Liver (tissue), 9 donors: ENCODE measurements around the gene ANO4. TPM values are rescaled to one million over a fixed set of nuclear protein-coding genes. Genes with fewer than 3 reads are reported as not detected.
"Not testable (repeated sequence)": the region's sequence is repeated elsewhere in the genome, so short reads cannot be mapped to it uniquely, and the experiment has no call there.

Experiments used
- DNase-seq: peaks from one replicate; pipeline ENCODE4 v3.0.0-alpha.2; 2017; ENCODE audit warnings: low spot score
- H3K27ac ChIP-seq, 2 donors: one replicate each; pipeline ENCODE4 v1.7.0; 2013; ENCODE audit warnings: inconsistent platforms in 2 of 2, low read length in 2 of 2, control low read depth in 1 of 2, low read depth in 1 of 2, mild to moderate bottlenecking in 1 of 2
- H3K27me3 ChIP-seq, 4 donors: one replicate each; pipeline versions ENCODE4 v1.6.1 to v1.7.0; 2013; ENCODE audit warnings: low read length in 3 of 4, inconsistent platforms in 1 of 4, mild to moderate bottlenecking in 1 of 4, moderate library complexity in 1 of 4; ENCODE audit not compliant: control insufficient read depth in 4 of 4, insufficient read depth in 4 of 4
- H3K36me3 ChIP-seq, 4 donors: one replicate each; pipeline versions ENCODE4 v1.6.1 to v1.7.0; 2013; ENCODE audit warnings: low read length in 3 of 4, mild to moderate bottlenecking in 3 of 4, low read depth in 1 of 4, moderate library complexity in 1 of 4; ENCODE audit not compliant: control insufficient read depth in 4 of 4, insufficient read depth in 3 of 4
- H3K4me1 ChIP-seq, 4 donors: one replicate each; pipeline versions ENCODE4 v1.6.1 to v1.7.0; 2013; ENCODE audit warnings: low read length in 3 of 4, mild to moderate bottlenecking in 3 of 4, moderate library complexity in 1 of 4; ENCODE audit not compliant: control insufficient read depth in 4 of 4, insufficient read depth in 4 of 4
- H3K4me3 ChIP-seq, 3 donors: one replicate each; pipeline versions ENCODE4 v1.6.1 to v1.7.0; 2013; ENCODE audit warnings: low read length in 3 of 3, control low read depth in 1 of 3, low read depth in 1 of 3, mild to moderate bottlenecking in 1 of 3
- H3K9ac ChIP-seq, 2 donors: one replicate each; pipeline ENCODE4 v1.7.0; 2013; ENCODE audit warnings: low read length in 2 of 2, mild to moderate bottlenecking in 2 of 2, moderate library complexity in 2 of 2, control low read depth in 1 of 2, low read depth in 1 of 2
- H3K9me3 ChIP-seq, 4 donors: one replicate each; pipeline versions ENCODE4 v1.6.1 to v1.7.0; 2013; ENCODE audit warnings: low read length in 3 of 4; ENCODE audit not compliant: control insufficient read depth in 4 of 4
- ATF3 ChIP-seq: IDR thresholded peaks from 2 replicates; pipeline ENCODE4 v1.6.1; 2016; ENCODE audit warnings: antibody characterized with exemption
- FOXA1 ChIP-seq: IDR thresholded peaks from 2 replicates; pipeline ENCODE4 v1.6.1; 2016; ENCODE audit warnings: antibody characterized with exemption
- GABPA ChIP-seq, 2 donors: IDR thresholded peaks in 1 of 2; conservative IDR thresholded peaks in 1 of 2; 2 replicates each; pipeline ENCODE4 v1.6.1; 2016; ENCODE audit warnings: antibody characterized with exemption in 2 of 2, mild to moderate bottlenecking in 1 of 2, moderate library complexity in 1 of 2
- RAD21 ChIP-seq, 2 donors: IDR thresholded peaks; 2 replicates each; pipeline ENCODE4 v1.6.1; 2016; ENCODE audit warnings: antibody characterized with exemption in 2 of 2, mild to moderate bottlenecking in 2 of 2
- YY1 ChIP-seq: IDR thresholded peaks from 2 replicates; pipeline ENCODE4 v1.6.1; 2016; ENCODE audit warnings: antibody characterized with exemption, mild to moderate bottlenecking
- WGBS: extraction: QIAGEN DNeasy Blood & Tissue Kit; methylation state at CpG from one replicate; pipeline ENCODE4 v1.1.7; 2013; 5-methylcytosine and 5-hydroxymethylcytosine counted together
- polyA plus RNA-seq, 2 donors: library from polyadenylated mRNA; stranded (reverse) in 1 of 2; unstranded in 1 of 2; fragments of 200-250 nt in 1 of 2; fragments of >200 nt in 1 of 2; fragmentation: Nextera tagmentation in 1 of 2; extraction: Ambion mirVana in 1 of 2; gene quantifications; one replicate each; pipeline versions ENCODE4 v1.2.1 to v1.2.3, GENCODE V29; 2013 to 2015
- total RNA-seq, 2 donors: library from RNA; depleted of rRNA; stranded (reverse); fragments of >200 nt; gene quantifications; one replicate each; pipeline ENCODE4 v1.2.3, GENCODE V29; 2014
- TF ChIP-seq, protein P1 (sequence below): IDR thresholded peaks from 2 replicates; pipeline ENCODE4 v1.6.1; 2016; ENCODE audit warnings: antibody characterized with exemption
- TF ChIP-seq, protein P2 (sequence below): fragments of 150-350 bp; IDR thresholded peaks from 2 replicates; pipeline ENCODE4 v1.5.1; 2017; ENCODE audit warnings: improper control_type of control experiment, low read depth, low read length; ENCODE audit not compliant: missing input control
- donor health status: healthy.
- donor health status: healthy.
- donor health status: healthy.
- donor health status: healthy.
- donor health status: healthy.

ANO4 gene
- total and polyA plus RNA-seq, 4 donors: 0.08 to 2.2 (median 0.17) TPM; not detected in 1

DNA sequence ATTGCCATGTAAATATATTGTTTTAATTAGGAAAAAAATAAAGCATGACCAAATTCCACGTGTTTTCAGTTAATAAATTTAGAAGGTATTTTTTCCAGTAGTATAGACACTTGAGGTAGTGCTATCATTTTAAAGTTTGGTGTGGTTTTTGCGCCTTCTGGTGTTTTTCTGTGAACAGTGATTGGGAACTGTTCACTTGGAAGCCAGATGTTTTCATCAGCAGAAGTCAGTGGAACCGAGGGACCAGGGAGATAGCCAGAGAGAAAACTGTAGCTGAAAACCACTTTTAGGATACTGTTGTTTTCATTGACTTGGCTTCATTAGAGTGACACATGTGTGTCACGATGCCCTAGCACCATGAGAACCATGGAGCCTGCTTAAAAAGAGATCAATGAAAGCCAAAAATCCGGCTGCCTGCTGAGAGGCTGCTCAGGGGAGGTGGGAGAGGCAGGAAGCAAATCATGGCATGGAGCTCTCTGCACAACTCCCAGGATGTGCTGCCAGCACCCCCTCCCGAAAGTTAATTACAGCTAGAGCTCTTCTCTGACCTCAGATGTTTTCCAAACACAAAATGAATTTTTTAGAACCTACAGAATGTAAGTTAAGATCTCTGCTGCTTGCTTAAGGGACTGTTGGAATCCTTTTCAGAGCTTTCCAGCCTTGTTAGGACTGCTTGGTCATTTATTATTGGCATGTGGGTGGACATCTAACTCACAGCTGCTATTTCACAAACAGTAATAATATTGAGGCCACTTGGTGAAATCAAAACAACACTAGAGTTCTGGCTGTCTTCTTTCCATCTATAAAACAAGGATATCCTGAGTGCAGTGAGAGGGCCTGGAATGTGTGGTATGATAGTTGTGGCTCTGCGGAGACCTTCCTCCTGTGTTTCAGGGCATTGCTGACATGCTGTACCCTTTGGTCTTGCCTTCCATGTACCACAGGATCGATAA lies 192.3 kb downstream of the ANO4 start:
- Histone ChIP-seq H3K27ac (no peak overlapping the region), H3K27me3 (no peaks in the 10 kb centered on the region), H3K4me3 (no peak overlapping the region), H3K9ac (no peak overlapping the region), H3K36me3 (no peaks in the 10 kb centered on the region), H3K9me3 (no peaks in the 10 kb centered on the region), H3K4me1 (no peaks in the 10 kb centered on the region)
- WGBS: 64% methylated on average over 8 of the region's 8 CpGs
- DNase-seq: no peak
- TF ChIP-seq GABPA (IDR thresholded peaks at IDR 0.05 in 1 of 2, conservative IDR thresholded peaks at IDR 0.05 in 1 of 2) (no peak), YY1 (no peak), FOXA1 (no peak)
- TF ChIP-seq, protein P1, sequence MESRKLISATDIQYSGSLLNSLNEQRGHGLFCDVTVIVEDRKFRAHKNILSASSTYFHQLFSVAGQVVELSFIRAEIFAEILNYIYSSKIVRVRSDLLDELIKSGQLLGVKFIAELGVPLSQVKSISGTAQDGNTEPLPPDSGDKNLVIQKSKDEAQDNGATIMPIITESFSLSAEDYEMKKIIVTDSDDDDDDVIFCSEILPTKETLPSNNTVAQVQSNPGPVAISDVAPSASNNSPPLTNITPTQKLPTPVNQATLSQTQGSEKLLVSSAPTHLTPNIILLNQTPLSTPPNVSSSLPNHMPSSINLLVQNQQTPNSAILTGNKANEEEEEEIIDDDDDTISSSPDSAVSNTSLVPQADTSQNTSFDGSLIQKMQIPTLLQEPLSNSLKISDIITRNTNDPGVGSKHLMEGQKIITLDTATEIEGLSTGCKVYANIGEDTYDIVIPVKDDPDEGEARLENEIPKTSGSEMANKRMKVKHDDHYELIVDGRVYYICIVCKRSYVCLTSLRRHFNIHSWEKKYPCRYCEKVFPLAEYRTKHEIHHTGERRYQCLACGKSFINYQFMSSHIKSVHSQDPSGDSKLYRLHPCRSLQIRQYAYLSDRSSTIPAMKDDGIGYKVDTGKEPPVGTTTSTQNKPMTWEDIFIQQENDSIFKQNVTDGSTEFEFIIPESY: no peak
- TF ChIP-seq, protein P2, sequence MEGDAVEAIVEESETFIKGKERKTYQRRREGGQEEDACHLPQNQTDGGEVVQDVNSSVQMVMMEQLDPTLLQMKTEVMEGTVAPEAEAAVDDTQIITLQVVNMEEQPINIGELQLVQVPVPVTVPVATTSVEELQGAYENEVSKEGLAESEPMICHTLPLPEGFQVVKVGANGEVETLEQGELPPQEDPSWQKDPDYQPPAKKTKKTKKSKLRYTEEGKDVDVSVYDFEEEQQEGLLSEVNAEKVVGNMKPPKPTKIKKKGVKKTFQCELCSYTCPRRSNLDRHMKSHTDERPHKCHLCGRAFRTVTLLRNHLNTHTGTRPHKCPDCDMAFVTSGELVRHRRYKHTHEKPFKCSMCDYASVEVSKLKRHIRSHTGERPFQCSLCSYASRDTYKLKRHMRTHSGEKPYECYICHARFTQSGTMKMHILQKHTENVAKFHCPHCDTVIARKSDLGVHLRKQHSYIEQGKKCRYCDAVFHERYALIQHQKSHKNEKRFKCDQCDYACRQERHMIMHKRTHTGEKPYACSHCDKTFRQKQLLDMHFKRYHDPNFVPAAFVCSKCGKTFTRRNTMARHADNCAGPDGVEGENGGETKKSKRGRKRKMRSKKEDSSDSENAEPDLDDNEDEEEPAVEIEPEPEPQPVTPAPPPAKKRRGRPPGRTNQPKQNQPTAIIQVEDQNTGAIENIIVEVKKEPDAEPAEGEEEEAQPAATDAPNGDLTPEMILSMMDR: no peak

- Histone ChIP-seq H3K9me3 (no peaks in the 10 kb centered on the region), H3K4me3 (no peak overlapping the region), H3K27me3 (no peaks in the 10 kb centered on the region), H3K9ac (no peak overlapping the region), H3K4me1 (no peaks in the 10 kb centered on the region), H3K27ac (no peak overlapping the region), H3K36me3 (no peaks in the 10 kb centered on the region)
- no peak for TF ChIP-seq ATF3
- TF ChIP-seq RAD21 (IDR thresholded peaks at IDR 0.05): peak in 1 of 2 donors; percentile 10
- TF ChIP-seq YY1: no peak
- 44% methylated on average over 5 of the region's 5 CpGs for WGBS
- DNase-seq: peak; percentile 39
Observed at GRCh38 chr12:100987552-100988521, 193.3 kb downstream of the ANO4 start.

GRCh38 chr12:100989509-100989908 lies 194.9 kb downstream of the ANO4 start:
- not testable (repeated sequence) for H3K27me3 ChIP-seq, H3K4me3 ChIP-seq, H3K27ac ChIP-seq, H3K4me1 ChIP-seq, DNase-seq, H3K9me3 ChIP-seq, H3K36me3 ChIP-seq, H3K9ac ChIP-seq
